ENCODE measurements around the gene AP2B1. TPM values are rescaled to one million over a fixed set of nuclear protein-coding genes. Genes with fewer than 3 reads are reported as not detected.
A peak's percentile ranks its signal among the peaks of the same experiment; 100 is the strongest.

The AP2B1 gene
- total and polyA plus RNA-seq, 2 experiments from 2014 or later = 76.1 to 87.0 TPM

DNA sequence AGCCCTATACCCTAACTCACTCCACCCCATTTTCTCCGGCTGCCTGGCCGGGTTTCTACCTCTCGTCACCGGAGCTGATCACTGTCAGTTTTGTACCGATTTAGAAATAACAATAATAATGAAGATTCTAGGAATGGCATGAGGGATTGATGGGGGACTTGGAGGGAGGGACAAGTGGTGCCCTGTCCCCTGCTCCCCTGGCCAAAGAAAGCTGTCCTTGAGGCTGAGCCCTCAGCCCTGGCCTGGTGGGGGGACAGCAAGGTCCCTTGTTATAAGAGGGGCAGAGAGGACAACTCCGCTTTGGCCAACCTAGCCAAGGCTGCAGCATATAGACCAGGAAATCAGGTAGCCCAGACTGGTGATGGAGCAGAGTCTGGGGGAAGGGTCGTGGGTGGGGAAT lies 155.4 kb downstream of the AP2B1 start:
- H3K4me1 ChIP-seq (ENCODE audit: insufficient read depth) = no peaks in the 10 kb centered on the region
- H4K20me1 ChIP-seq (ENCODE audit: insufficient read depth, poor library complexity, severe bottlenecking) = no peaks in the 10 kb centered on the region
- H3K9me2 ChIP-seq (replicated peaks; ENCODE audit: insufficient read depth) = no peaks in the 10 kb centered on the region
- no peak overlapping the region for H3K27ac ChIP-seq
- H3K36me3 ChIP-seq (replicated peaks; ENCODE audit: insufficient read depth, low read depth) = no peaks in the 10 kb centered on the region
- no peak overlapping the region for H3K4me3 ChIP-seq
- WGBS (ENCODE audit: low lambda C conversion rate, missing lambda C conversion rate) = 85% methylated on average over 7 of the region's 7 CpGs
- no peaks in the 10 kb centered on the region for H3K79me2 ChIP-seq
- H3K27me3 ChIP-seq = peaks cover 32% of the 10 kb centered on the region
- H2AFZ ChIP-seq = no peak overlapping the region
- TF ChIP-seq, protein P1, sequence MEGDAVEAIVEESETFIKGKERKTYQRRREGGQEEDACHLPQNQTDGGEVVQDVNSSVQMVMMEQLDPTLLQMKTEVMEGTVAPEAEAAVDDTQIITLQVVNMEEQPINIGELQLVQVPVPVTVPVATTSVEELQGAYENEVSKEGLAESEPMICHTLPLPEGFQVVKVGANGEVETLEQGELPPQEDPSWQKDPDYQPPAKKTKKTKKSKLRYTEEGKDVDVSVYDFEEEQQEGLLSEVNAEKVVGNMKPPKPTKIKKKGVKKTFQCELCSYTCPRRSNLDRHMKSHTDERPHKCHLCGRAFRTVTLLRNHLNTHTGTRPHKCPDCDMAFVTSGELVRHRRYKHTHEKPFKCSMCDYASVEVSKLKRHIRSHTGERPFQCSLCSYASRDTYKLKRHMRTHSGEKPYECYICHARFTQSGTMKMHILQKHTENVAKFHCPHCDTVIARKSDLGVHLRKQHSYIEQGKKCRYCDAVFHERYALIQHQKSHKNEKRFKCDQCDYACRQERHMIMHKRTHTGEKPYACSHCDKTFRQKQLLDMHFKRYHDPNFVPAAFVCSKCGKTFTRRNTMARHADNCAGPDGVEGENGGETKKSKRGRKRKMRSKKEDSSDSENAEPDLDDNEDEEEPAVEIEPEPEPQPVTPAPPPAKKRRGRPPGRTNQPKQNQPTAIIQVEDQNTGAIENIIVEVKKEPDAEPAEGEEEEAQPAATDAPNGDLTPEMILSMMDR (IDR thresholded peaks at IDR 0.05; ENCODE audit: poor library complexity) = no peak
- TF ChIP-seq EZH2 (IDR thresholded peaks at IDR 0.05; ENCODE audit: borderline replicate concordance) (no peak), EZH2phosphoT487 (IDR thresholded peaks at IDR 0.05; ENCODE audit: low read depth, severe bottlenecking, unreplicated experiment) (no peak)
- no peak for DNase-seq (ENCODE audit: low spot score)
- H3K4me2 ChIP-seq = no peak overlapping the region
- H3K9me3 ChIP-seq (ENCODE audit: low read depth) = no peaks in the 10 kb centered on the region

DNA sequence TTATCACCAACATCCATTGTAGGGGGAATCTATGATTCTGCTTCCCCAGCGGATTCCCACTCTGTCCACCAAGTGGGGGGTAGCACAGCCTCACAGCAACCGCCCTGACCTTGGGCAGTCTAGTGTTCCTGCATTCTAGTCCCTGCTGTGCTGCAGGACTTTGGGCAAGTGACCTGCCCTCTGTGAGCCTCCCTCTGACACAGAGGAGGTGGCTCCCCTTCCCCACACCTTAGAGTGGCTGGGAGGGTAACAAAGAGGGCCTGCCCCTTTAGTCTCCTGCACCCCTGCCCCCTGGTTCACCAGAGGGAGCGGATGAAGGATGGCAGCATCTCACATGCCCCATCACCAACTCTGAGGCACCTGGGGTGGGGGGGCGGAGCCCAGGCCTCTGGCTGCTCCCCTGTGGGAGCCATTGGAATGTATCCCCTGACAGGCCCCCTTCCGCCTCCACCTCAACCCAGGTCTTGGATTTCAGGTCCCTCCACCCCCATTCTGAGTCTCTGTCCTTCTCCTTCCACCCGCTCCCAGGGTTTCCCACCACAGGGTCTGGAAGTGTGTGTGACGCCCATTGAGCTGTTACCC lies 155.9 kb downstream of the AP2B1 start:
- H3K9me3 ChIP-seq (ENCODE audit: low read depth) = no peaks in the 10 kb centered on the region
- no peak overlapping the region for H3K27ac ChIP-seq
- H2AFZ ChIP-seq = no peak overlapping the region
- no peaks in the 10 kb centered on the region for H3K79me2 ChIP-seq
- 80% methylated on average over 7 of the region's 7 CpGs for WGBS (ENCODE audit: low lambda C conversion rate, missing lambda C conversion rate)
- H3K4me2 ChIP-seq = no peak overlapping the region
- no peaks in the 10 kb centered on the region for H3K4me1 ChIP-seq (ENCODE audit: insufficient read depth)
- no peaks in the 10 kb centered on the region for H4K20me1 ChIP-seq (ENCODE audit: insufficient read depth, poor library complexity, severe bottlenecking)
- TF ChIP-seq, protein P1 (IDR thresholded peaks at IDR 0.05; ENCODE audit: poor library complexity) = no peak
- TF ChIP-seq EZH2 (IDR thresholded peaks at IDR 0.05; ENCODE audit: borderline replicate concordance) = no peak
- no peak for TF ChIP-seq EZH2phosphoT487 (IDR thresholded peaks at IDR 0.05; ENCODE audit: low read depth, severe bottlenecking, unreplicated experiment)
- H3K27me3 ChIP-seq = peaks cover 32% of the 10 kb centered on the region
- H3K9me2 ChIP-seq (replicated peaks; ENCODE audit: insufficient read depth) = no peaks in the 10 kb centered on the region
- no peak for DNase-seq (ENCODE audit: low spot score)
- no peaks in the 10 kb centered on the region for H3K36me3 ChIP-seq (replicated peaks; ENCODE audit: insufficient read depth, low read depth)
- no peak overlapping the region for H3K4me3 ChIP-seq

DNA sequence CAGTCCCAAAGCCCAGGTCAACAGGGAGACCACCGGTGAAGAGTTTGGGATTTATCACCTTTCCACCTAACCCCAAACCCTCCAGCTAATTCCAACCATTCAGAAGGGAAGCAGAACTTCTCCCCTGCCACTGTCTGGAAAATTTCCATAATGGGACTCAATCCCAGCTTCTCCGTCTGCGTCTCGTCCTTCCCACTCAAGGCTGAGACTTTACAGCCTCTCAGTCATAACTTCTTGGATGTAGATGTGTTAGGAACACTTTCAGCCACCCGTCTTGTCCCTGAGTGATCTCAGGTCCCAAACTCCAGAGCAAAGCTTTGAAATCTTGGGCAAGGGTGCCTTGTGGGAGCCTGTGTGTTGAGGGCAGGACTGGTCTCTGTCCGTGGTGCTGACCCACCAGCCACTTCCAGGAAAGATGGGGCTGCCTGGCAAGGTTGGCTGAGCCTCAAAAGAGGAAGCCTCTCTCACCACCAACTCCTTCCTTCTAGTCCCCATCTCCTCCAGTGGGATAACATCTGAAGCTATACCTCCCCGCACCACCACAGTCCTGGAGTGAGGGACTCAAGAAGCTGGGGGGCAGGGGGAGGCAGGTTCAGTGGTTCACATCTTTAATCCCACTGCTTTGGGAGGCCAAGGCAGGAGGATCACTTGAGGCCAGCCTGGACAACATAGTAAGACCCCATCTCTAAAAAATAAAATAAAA lies 156.7 kb downstream of the AP2B1 start:
- Histone ChIP-seq H3K79me2 (no peaks in the 10 kb centered on the region), H3K27ac (no peak overlapping the region), H3K4me2 (no peak overlapping the region), H3K27me3 (peaks cover 36% of the 10 kb centered on the region), H3K4me3 (no peak overlapping the region), H3K9me3 (ENCODE audit: low read depth) (no peaks in the 10 kb centered on the region), H3K9me2 (replicated peaks; ENCODE audit: insufficient read depth) (no peaks in the 10 kb centered on the region), H2AFZ (no peak overlapping the region), H4K20me1 (ENCODE audit: insufficient read depth, poor library complexity, severe bottlenecking) (no peaks in the 10 kb centered on the region), H3K36me3 (replicated peaks; ENCODE audit: insufficient read depth, low read depth) (no peaks in the 10 kb centered on the region), H3K4me1 (ENCODE audit: insufficient read depth) (no peaks in the 10 kb centered on the region)
- DNase-seq (ENCODE audit: low spot score) = peak; percentile 71
- TF ChIP-seq, protein P1 (IDR thresholded peaks at IDR 0.05; ENCODE audit: poor library complexity) = no peak
- TF ChIP-seq EZH2 (IDR thresholded peaks at IDR 0.05; ENCODE audit: borderline replicate concordance) (no peak), EZH2phosphoT487 (IDR thresholded peaks at IDR 0.05; ENCODE audit: low read depth, severe bottlenecking, unreplicated experiment) (no peak)
- 57% methylated on average over 7 of the region's 7 CpGs for WGBS (ENCODE audit: low lambda C conversion rate, missing lambda C conversion rate)
